Measurements from ENCODE around the gene CCDC137. TPM values are rescaled to one million over a fixed set of nuclear protein-coding genes. Genes with fewer than 3 reads are reported as not detected.

The CCDC137 gene
- total RNA-seq, 1 experiment from 2014 or later: 49.9 TPM

DNA sequence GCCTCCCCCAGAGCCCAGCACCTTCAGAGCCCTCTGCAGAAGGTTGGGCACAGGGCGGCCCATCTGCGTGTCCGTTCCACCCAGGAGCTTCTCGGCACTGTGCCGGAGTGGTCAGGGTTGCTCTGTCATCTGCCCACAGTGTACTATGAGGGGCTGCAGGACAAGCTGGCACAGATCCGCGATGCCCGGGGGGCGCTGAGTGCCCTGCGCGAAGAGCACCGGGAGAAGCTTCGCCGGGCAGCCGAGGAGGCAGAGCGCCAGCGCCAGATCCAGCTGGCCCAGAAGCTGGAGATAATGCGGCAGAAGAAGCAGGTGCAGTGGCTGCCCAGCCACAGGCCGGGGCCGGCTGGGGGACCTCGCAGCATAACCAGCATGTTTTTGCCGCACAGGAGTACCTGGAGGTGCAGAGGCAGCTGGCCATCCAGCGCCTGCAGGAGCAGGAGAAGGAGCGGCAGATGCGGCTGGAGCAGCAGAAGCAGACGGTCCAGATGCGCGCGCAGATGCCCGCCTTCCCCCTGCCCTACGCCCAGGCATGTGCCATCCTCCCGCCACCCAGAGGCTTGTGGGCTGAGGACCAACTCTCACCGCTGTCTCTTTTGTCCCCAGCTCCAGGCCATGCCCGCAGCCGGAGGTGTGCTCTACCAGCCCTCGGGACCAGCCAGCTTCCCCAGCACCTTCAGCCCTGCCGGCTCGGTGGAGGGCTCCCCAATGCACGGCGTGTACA is 29.8 kb downstream of the CCDC137 start:
- CTCF ChIA-PET: no interaction called here
- BruUV-seq (replicated peaks): TSS peak; percentile 27
- no peak overlapping the region for H2AFZ ChIP-seq (ENCODE audit: low read length)

DNA sequence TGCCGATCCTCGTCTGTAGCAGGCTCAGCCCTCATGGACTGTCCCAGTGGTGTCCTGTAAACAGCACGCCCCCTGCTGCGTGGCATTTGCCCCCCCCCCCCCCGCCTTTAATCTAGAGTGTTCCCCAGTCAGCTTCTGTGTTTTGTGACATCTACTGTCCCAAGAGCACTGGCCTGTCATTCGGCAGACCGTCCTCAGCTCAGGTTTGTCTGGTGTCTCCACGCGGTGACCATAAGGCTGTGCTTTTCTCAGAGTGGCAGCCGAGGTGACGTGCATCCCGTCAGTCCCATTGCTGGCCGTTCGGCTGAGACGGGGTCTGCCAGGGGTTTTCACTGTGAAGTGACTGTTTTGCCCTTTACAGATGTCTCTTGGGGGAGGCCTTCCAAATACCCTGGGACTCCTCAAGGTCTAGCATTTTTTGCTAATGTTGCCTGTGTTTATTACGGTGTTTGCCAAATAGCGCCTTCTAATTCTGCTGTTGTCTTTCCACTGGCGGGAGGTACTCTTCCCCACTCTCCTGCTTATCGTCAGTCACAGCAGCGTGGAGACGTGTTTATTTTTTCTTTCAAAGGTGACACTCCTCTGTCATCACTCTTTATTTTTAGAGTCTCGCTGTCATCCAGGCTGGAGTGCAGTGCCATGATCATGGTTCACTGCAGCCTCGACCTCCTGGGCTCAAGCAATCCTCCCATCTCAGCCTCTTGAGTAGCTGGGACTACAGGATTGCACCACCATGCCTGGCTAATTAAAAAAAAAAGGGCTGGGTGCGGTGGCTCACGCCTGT is 30.9 kb downstream of the CCDC137 start:
- ChIA-PET CTCF (no interaction called here), POLR2A (ENCODE audit: unreplicated experiment) (interaction anchor here (0.6 kb wide), 1 partner anchor 15 kb away, joined by 3 read pairs; no protein-coding TSS in a partner anchor)
- TF ChIP-seq EZH2 (IDR thresholded peaks at IDR 0.05; ENCODE audit: low read length, unreplicated experiment): no peak
- TF ChIP-seq EZH2phosphoT487 (IDR thresholded peaks at IDR 0.05; ENCODE audit: borderline replicate concordance, low read length): no peak
- TF ChIP-seq, protein P1, sequence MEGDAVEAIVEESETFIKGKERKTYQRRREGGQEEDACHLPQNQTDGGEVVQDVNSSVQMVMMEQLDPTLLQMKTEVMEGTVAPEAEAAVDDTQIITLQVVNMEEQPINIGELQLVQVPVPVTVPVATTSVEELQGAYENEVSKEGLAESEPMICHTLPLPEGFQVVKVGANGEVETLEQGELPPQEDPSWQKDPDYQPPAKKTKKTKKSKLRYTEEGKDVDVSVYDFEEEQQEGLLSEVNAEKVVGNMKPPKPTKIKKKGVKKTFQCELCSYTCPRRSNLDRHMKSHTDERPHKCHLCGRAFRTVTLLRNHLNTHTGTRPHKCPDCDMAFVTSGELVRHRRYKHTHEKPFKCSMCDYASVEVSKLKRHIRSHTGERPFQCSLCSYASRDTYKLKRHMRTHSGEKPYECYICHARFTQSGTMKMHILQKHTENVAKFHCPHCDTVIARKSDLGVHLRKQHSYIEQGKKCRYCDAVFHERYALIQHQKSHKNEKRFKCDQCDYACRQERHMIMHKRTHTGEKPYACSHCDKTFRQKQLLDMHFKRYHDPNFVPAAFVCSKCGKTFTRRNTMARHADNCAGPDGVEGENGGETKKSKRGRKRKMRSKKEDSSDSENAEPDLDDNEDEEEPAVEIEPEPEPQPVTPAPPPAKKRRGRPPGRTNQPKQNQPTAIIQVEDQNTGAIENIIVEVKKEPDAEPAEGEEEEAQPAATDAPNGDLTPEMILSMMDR (conservative IDR thresholded peaks at IDR 0.05; ENCODE audit: low read depth, low read length): no peak
- Histone ChIP-seq H3K79me2 (ENCODE audit: low read length) (peaks cover 61% of the 10 kb centered on the region), H3K9me2 (replicated peaks; ENCODE audit: low read length) (no peaks in the 10 kb centered on the region), H3K9me3 (ENCODE audit: low read length) (no peaks in the 10 kb centered on the region), H3K9ac (ENCODE audit: low read length) (no peak overlapping the region), H3K4me3 (ENCODE audit: low read length) (no peak overlapping the region), H3K36me3 (ENCODE audit: low read depth, low read length) (peaks cover 62% of the 10 kb centered on the region), H3K4me1 (ENCODE audit: insufficient read depth, low read length) (peaks cover 16% of the 10 kb centered on the region), H2AFZ (ENCODE audit: low read length) (no peak overlapping the region), H4K20me1 (ENCODE audit: low read length) (peaks cover 10% of the 10 kb centered on the region; the same call in 1 of the 2 replicates), H3K27ac (ENCODE audit: low read length) (no peak overlapping the region), H3K4me2 (ENCODE audit: low read length) (no peak overlapping the region), H3F3A (ENCODE audit: low read length, unreplicated experiment) (peaks cover 3% of the 10 kb centered on the region), H3K27me3 (ENCODE audit: low read length) (no peaks in the 10 kb centered on the region)
- BruUV-seq (replicated peaks): no TSS peak
- DNase-seq: no peak
- ATAC-seq: no peak
- intact Hi-C loops (cut with micrococcal nuclease): no loop called here

More for the DNA sequence above, 29.8 kb downstream of the CCDC137 start:
- Histone ChIP-seq H3K9ac (ENCODE audit: low read length) (no peak overlapping the region), H3F3A (ENCODE audit: low read length, unreplicated experiment) (peaks cover 3% of the 10 kb centered on the region), H3K27me3 (ENCODE audit: low read length) (no peaks in the 10 kb centered on the region), H3K9me2 (replicated peaks; ENCODE audit: low read length) (no peaks in the 10 kb centered on the region), H3K4me3 (ENCODE audit: low read length) (no peak overlapping the region), H3K27ac (ENCODE audit: low read length) (no peak overlapping the region), H3K4me2 (ENCODE audit: low read length) (no peak overlapping the region), H3K79me2 (ENCODE audit: low read length) (peaks cover 50% of the 10 kb centered on the region), H4K20me1 (ENCODE audit: low read length) (peaks cover 5% of the 10 kb centered on the region; the same call in 1 of the 2 replicates), H3K9me3 (ENCODE audit: low read length) (no peaks in the 10 kb centered on the region), H3K4me1 (ENCODE audit: insufficient read depth, low read length) (peaks cover 8% of the 10 kb centered on the region), H3K36me3 (ENCODE audit: low read depth, low read length) (peaks cover 72% of the 10 kb centered on the region)
- TF ChIP-seq EZH2 (IDR thresholded peaks at IDR 0.05; ENCODE audit: low read length, unreplicated experiment) (no peak), EZH2phosphoT487 (IDR thresholded peaks at IDR 0.05; ENCODE audit: borderline replicate concordance, low read length) (no peak)
- TF ChIP-seq, protein P1 (conservative IDR thresholded peaks at IDR 0.05; ENCODE audit: low read depth, low read length): no peak
- ATAC-seq (no peak), DNase-seq (no peak)
- intact Hi-C loops (cut with micrococcal nuclease): no loop called here
- POLR2A ChIA-PET (ENCODE audit: unreplicated experiment): no interaction called here
